ENCODE measurements around the gene ATIC. TPM values are rescaled to one million over a fixed set of nuclear protein-coding genes. Genes with fewer than 3 reads are reported as not detected.

Gene ATIC
- total RNA-seq, 2 donors from 2014 or later, result 23.7 to 46.6 TPM

GRCh38 chr2:215270118-215270451, 41.8 kb upstream of the ATIC start:
- Histone ChIP-seq H3K27me3 (replicated peaks; ENCODE audit: insufficient read depth) (no peaks in the 10 kb centered on the region), H3K9me3 (no peaks in the 10 kb centered on the region), H3K4me1 (replicated peaks) (no peaks in the 10 kb centered on the region), H3K4me3 (no peak overlapping the region), H3K36me3 (no peaks in the 10 kb centered on the region), H3K27ac (no peak overlapping the region)
- intact Hi-C loops (cut with DNase I), result loop anchor here (10.0 kb wide), 1 partner anchor 1465 kb away; no protein-coding TSS in a partner anchor
- DNase-seq (ENCODE audit: low spot score), result no peak
- 56% methylated on average over 4 of the region's 4 CpGs for WGBS
- TF ChIP-seq POLR2A (IDR thresholded peaks at IDR 0.05) (no peak), POLR2AphosphoS5 (IDR thresholded peaks at IDR 0.05) (no peak)
- TF ChIP-seq, protein P1, sequence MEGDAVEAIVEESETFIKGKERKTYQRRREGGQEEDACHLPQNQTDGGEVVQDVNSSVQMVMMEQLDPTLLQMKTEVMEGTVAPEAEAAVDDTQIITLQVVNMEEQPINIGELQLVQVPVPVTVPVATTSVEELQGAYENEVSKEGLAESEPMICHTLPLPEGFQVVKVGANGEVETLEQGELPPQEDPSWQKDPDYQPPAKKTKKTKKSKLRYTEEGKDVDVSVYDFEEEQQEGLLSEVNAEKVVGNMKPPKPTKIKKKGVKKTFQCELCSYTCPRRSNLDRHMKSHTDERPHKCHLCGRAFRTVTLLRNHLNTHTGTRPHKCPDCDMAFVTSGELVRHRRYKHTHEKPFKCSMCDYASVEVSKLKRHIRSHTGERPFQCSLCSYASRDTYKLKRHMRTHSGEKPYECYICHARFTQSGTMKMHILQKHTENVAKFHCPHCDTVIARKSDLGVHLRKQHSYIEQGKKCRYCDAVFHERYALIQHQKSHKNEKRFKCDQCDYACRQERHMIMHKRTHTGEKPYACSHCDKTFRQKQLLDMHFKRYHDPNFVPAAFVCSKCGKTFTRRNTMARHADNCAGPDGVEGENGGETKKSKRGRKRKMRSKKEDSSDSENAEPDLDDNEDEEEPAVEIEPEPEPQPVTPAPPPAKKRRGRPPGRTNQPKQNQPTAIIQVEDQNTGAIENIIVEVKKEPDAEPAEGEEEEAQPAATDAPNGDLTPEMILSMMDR (IDR thresholded peaks at IDR 0.05), result no peak

DNA sequence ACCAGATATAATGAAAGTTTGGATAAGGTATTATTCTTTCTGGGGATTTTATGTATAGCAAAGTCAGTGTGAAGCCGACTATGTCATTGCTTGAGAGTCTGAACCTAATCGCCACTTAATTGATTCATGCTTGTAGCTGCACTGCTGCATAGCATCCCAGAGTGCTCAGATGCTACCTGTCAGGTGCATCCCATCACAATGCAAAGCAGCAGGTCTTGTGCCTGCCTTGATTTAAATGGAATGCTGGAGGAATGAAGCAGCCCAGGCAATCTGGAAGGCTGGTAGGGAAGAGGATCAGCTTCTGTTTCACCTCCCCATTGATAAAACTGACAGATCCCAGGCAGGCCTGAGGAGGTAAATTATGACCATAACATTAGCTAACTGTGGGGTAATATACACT, 40.4 kb upstream of the ATIC start:
- DNase-seq (ENCODE audit: low spot score), result no peak
- no peaks in the 10 kb centered on the region for H3K9me3 ChIP-seq
- H3K4me1 ChIP-seq (replicated peaks), result no peaks in the 10 kb centered on the region
- intact Hi-C loops (cut with DNase I), result loop anchor here (10.0 kb wide), 1 partner anchor 1467 kb away; no protein-coding TSS in a partner anchor
- H3K27ac ChIP-seq, result no peak overlapping the region
- TF ChIP-seq POLR2AphosphoS5 (IDR thresholded peaks at IDR 0.05), result no peak
- TF ChIP-seq POLR2A (IDR thresholded peaks at IDR 0.05), result no peak
- TF ChIP-seq, protein P1 (IDR thresholded peaks at IDR 0.05), result no peak
- no peaks in the 10 kb centered on the region for H3K36me3 ChIP-seq
- WGBS, result 95% methylated on average over 2 of the region's 2 CpGs
- no peak overlapping the region for H3K4me3 ChIP-seq
- no peaks in the 10 kb centered on the region for H3K27me3 ChIP-seq (replicated peaks; ENCODE audit: insufficient read depth)

DNA sequence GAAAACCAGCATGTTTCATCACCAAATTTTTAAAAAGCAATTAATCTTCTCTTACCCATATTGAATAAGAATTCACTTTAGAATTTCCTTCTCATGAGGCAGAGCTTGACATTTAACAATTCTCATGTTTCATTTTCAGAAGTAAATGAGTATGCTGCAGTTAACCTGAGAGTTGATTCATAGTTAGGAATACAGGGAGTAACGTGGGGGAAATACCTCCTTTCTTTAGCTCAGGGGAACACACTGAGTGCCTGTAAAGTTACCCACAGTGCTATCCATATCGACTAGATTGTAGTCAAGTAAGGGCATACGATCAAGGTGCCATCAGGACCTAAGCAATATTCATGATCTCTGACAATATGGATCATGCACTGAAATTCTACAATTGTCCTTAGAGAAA, 38.9 kb upstream of the ATIC start:
- Histone ChIP-seq H3K4me3 (no peak overlapping the region), H3K27me3 (replicated peaks; ENCODE audit: insufficient read depth) (no peaks in the 10 kb centered on the region), H3K36me3 (no peaks in the 10 kb centered on the region), H3K27ac (no peak overlapping the region), H3K4me1 (replicated peaks) (no peaks in the 10 kb centered on the region), H3K9me3 (no peaks in the 10 kb centered on the region)
- 86% methylated on average over 3 of the region's 3 CpGs for WGBS
- DNase-seq (ENCODE audit: low spot score), result no peak
- intact Hi-C loops (cut with DNase I), result loop anchor here (10.0 kb wide), 1 partner anchor 1468 kb away; no protein-coding TSS in a partner anchor
- TF ChIP-seq POLR2AphosphoS5 (IDR thresholded peaks at IDR 0.05) (no peak), POLR2A (IDR thresholded peaks at IDR 0.05) (no peak)
- TF ChIP-seq, protein P1 (IDR thresholded peaks at IDR 0.05), result no peak

GRCh38 chr2:215274829-215275228, 37.0 kb upstream of the ATIC start:
- Histone ChIP-seq H3K27ac (no peak overlapping the region), H3K4me3 (no peak overlapping the region), H3K27me3 (replicated peaks; ENCODE audit: insufficient read depth) (no peaks in the 10 kb centered on the region), H3K36me3 (no peaks in the 10 kb centered on the region), H3K4me1 (replicated peaks) (no peaks in the 10 kb centered on the region), H3K9me3 (no peaks in the 10 kb centered on the region)
- 84% methylated on average over 7 of the region's 7 CpGs for WGBS
- no peak for DNase-seq (ENCODE audit: low spot score)
- intact Hi-C loops (cut with DNase I), result loop anchor here (10.0 kb wide), 1 partner anchor 1470 kb away; no protein-coding TSS in a partner anchor
- TF ChIP-seq POLR2A (IDR thresholded peaks at IDR 0.05) (no peak), POLR2AphosphoS5 (IDR thresholded peaks at IDR 0.05) (no peak)
- TF ChIP-seq, protein P1 (IDR thresholded peaks at IDR 0.05), result no peak

DNA sequence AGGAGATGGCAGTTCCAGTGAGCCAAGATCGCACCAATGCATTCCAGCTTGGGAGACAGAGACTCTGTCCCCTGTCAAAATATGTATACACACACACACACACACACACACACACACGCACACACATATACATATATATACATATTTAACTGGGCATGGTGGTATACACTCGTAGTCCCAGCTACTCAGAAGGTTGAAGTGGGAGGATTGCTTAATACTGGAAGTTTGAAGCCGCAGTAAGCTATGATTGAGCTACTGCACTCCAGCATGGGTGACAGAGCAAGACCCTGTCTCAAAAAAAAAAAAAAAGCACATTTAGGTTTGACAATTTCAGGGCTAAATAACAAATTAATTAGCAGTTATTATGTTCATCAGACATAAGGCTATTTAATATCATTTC, 36.0 kb upstream of the ATIC start:
- DNase-seq (ENCODE audit: low spot score), result no peak
- H3K27me3 ChIP-seq (replicated peaks; ENCODE audit: insufficient read depth), result no peaks in the 10 kb centered on the region
- 82% methylated on average over 4 of the region's 4 CpGs for WGBS
- H3K4me1 ChIP-seq (replicated peaks), result no peaks in the 10 kb centered on the region
- no peaks in the 10 kb centered on the region for H3K36me3 ChIP-seq
- no peaks in the 10 kb centered on the region for H3K9me3 ChIP-seq
- H3K27ac ChIP-seq, result no peak overlapping the region
- TF ChIP-seq POLR2A (IDR thresholded peaks at IDR 0.05) (no peak), POLR2AphosphoS5 (IDR thresholded peaks at IDR 0.05) (no peak)
- TF ChIP-seq, protein P1 (IDR thresholded peaks at IDR 0.05), result no peak
- no peak overlapping the region for H3K4me3 ChIP-seq
- intact Hi-C loops (cut with DNase I), result loop anchor here (10.0 kb wide), 1 partner anchor 1471 kb away; no protein-coding TSS in a partner anchor
